HepG2 (cell line): ENCODE data around the gene RPLP2. TPM values are rescaled to one million over a fixed set of nuclear protein-coding genes. Genes with fewer than 3 reads are reported as not detected.
A peak's percentile ranks its signal among the peaks of the same experiment; 100 is the strongest.

Experiments
- ATF7-NPFF ChIP-seq: sonication (generic); formaldehyde crosslinking; IDR thresholded peaks from 2 replicates; pipeline ENCODE4 v1.8.1; 2023; ENCODE audit warnings: mild to moderate bottlenecking, low read depth, missing genetic modification reagents, moderate library complexity
- BATF2 ChIP-seq: sonication (generic); formaldehyde crosslinking; IDR thresholded peaks from 2 replicates; pipeline ENCODE4 v1.8.0; 2022; ENCODE audit warnings: mild to moderate bottlenecking, missing genetic modification reagents, moderate library complexity
- BRD4 ChIP-seq: sonication (generic); formaldehyde crosslinking; IDR thresholded peaks from 2 replicates; pipeline ENCODE4 v1.4.0; 2020; ENCODE audit warnings: missing genetic modification reagents
- ELF3 ChIP-seq: IDR thresholded peaks from 2 replicates; pipeline ENCODE4 v1.6.1; 2016; ENCODE audit warnings: missing genetic modification reagents, missing compliant biosample characterization
- FOXO1 ChIP-seq: sonication (generic); formaldehyde crosslinking; IDR thresholded peaks from 2 replicates; pipeline ENCODE4 v1.4.0; 2020; ENCODE audit warnings: missing genetic modification reagents
- IKZF1 ChIP-seq: fragments of 450-650 bp; IDR thresholded peaks from 2 replicates; pipeline ENCODE4 v1.7.1; 2016
- KAT7 ChIP-seq: IDR thresholded peaks from 2 replicates; pipeline ENCODE4 v1.6.1; 2018; ENCODE audit warnings: borderline replicate concordance, missing compliant biosample characterization
- NCOR1 ChIP-seq: fragments of 200-600 bp; sonication (generic); IDR thresholded peaks from 2 replicates; pipeline ENCODE4 v1.7.0; 2017; ENCODE audit warnings: antibody characterized with exemption, low read length, borderline replicate concordance
- NFAT5 ChIP-seq: sonication (generic); formaldehyde crosslinking; IDR thresholded peaks from 2 replicates; pipeline ENCODE4 v1.4.0; 2020; ENCODE audit warnings: missing genetic modification reagents
- NONO ChIP-seq, 2 experiments: fragments of 450-650 bp in 1 of 2; sonication (generic) in 1 of 2; formaldehyde crosslinking in 1 of 2; IDR thresholded peaks in 1 of 2; conservative IDR thresholded peaks in 1 of 2; 2 replicates each; pipeline versions ENCODE4 v1.6.1 to v1.8.0; 2017 to 2022; ENCODE audit warnings: mild to moderate bottlenecking in 1 of 2, missing genetic modification reagents in 1 of 2, moderate library complexity in 1 of 2
- RELA ChIP-seq: sonication (generic); formaldehyde crosslinking; IDR thresholded peaks from 2 replicates; pipeline ENCODE4 v1.4.0; 2020; ENCODE audit warnings: missing genetic modification reagents
- SAP130 ChIP-seq: IDR thresholded peaks from 2 replicates; pipeline ENCODE4 v1.6.1; 2016; ENCODE audit warnings: low read depth
- THRA ChIP-seq: sonication (generic); formaldehyde crosslinking; IDR thresholded peaks from 2 replicates; pipeline ENCODE4 v1.4.0; 2020; ENCODE audit warnings: missing genetic modification reagents, borderline replicate concordance
- ZFP41 ChIP-seq: sonication (generic); formaldehyde crosslinking; IDR thresholded peaks from 2 replicates; pipeline ENCODE4 v1.4.0; 2020; ENCODE audit warnings: mild to moderate bottlenecking, missing genetic modification reagents, borderline replicate concordance
- ZMAT5 ChIP-seq: sonication (generic); formaldehyde crosslinking; IDR thresholded peaks from 2 replicates; pipeline ENCODE4 v1.5.0; 2020; ENCODE audit warnings: mild to moderate bottlenecking, low read depth, missing genetic modification reagents, borderline replicate concordance
- ZNF230 ChIP-seq: sonication (generic); formaldehyde crosslinking; IDR thresholded peaks from 2 replicates; pipeline ENCODE4 v1.4.0; 2020; ENCODE audit warnings: mild to moderate bottlenecking, missing genetic modification reagents
- ZNF276 ChIP-seq: sonication (generic); formaldehyde crosslinking; IDR thresholded peaks from 2 replicates; pipeline ENCODE4 v1.4.0; 2020; ENCODE audit warnings: mild to moderate bottlenecking, low read depth, missing genetic modification reagents
- ZSCAN21 ChIP-seq: sonication (generic); formaldehyde crosslinking; IDR thresholded peaks from 2 replicates; pipeline ENCODE4 v1.8.0; 2022; ENCODE audit warnings: mild to moderate bottlenecking, missing genetic modification reagents, moderate library complexity, borderline replicate concordance
- polyA plus RNA-seq, 8 experiments: library from polyadenylated mRNA; depleted of rRNA in 3 of 8; stranded (reverse) in 7 of 8; unstranded in 1 of 8; fragments of >200 nt; fragmentation: Illumina TruSeq in 4 of 8; extraction: Trizol in 4 of 8; gene quantifications; 2 replicates each; pipeline versions ENCODE4 v1.2.1 to v1.2.3, GENCODE V29; 2011 to 2016; ENCODE audit warnings: low read depth in 4 of 8, missing spikeins in 1 of 8, mixed read lengths in 1 of 8; ENCODE audit not compliant: insufficient read depth in 1 of 8
- total RNA-seq, 5 experiments: library from RNA; depleted of rRNA; stranded (reverse); fragments of >200 nt; fragmentation: Illumina TruSeq; extraction: Trizol; gene quantifications; 2 replicates each; pipeline ENCODE4 v1.2.3, GENCODE V29; 2016; ENCODE audit warnings: low read depth in 1 of 5

Gene RPLP2
- total and polyA plus RNA-seq, 2 of the 13 experiments (the other 11 are each of a cell fraction or from before 2014, with no cell fraction given) = 978 to 2,106 TPM

- TF ChIP-seq ZMAT5 (CRISPR knock-in tag) (no peak), ELF3 (CRISPR knock-in tag) (no peak), ZSCAN21 (CRISPR knock-in tag) (peak; percentile 74; the same call in 1 of the 2 replicates), ATF7-NPFF (CRISPR knock-in tag) (0 out of 2 replicates have a peak, but pooled peaks have one; percentile 34), FOXO1 (CRISPR knock-in tag) (no peak), NCOR1 (no peak), BRD4 (no peak), BATF2 (peak; percentile 69; the same call in 1 of the 2 replicates), ZNF276 (CRISPR knock-in tag) (0 out of 2 replicates have a peak, but pooled peaks have one; percentile 22), ZFP41 (no peak), SAP130 (peak; percentile 37; the same call in 1 of the 2 replicates), NONO (IDR thresholded peaks at IDR 0.05) (no peak), NONO (CRISPR knock-in tag; conservative IDR thresholded peaks at IDR 0.05) (no peak; the same call in 1 of the 2 replicates), KAT7 (no peak; the same call in 1 of the 2 replicates), THRA (CRISPR knock-in tag) (no peak), ZNF230 (CRISPR knock-in tag) (no peak), IKZF1 (no peak), RELA (CRISPR knock-in tag) (no peak), NFAT5 (CRISPR knock-in tag) (no peak)
Observed at GRCh38 chr11:830295-831117, 20.7 kb downstream of the RPLP2 start (continued).
